ENCODE measurements around the gene C19orf81. TPM values are rescaled to one million over a fixed set of nuclear protein-coding genes. Genes with fewer than 3 reads are reported as not detected.

C19orf81 gene
- total and polyA plus RNA-seq, 2 of the 13 experiments (the other 11 are each of a cell fraction or from before 2014, with no cell fraction given): not detected

DNA sequence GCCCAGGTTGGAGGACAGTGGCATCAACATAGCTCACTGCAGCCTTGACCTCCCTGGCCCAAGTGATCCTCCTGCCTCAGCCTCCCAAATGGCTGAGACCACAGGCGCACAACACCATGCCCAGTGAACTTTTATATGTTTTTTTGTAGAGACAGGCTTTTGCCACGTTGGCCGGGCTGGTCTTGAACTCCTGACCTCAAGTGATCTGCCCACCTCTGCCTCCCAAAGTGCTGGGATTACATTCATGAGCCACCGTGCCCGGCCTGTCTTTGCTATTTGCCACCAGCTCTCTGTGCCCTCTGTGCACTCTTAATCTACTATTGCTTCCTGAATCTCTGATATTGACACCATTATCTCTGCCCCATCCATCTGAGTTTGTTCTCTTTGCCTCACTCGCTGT is 46.7 kb upstream of the C19orf81 start:
- ATAC-seq (no peak), DNase-seq (ENCODE audit: low spot score) (no peak), FAIRE-seq (no peak)
- BruUV-seq (replicated peaks): no TSS peak
- WGBS (ENCODE audit: low lambda C conversion rate): 16% methylated on average over 6 of the region's 6 CpGs
- Histone ChIP-seq H4K20me1 (ENCODE audit: insufficient read depth, low read length) (no peaks in the 10 kb centered on the region), H3K4me1 (ENCODE audit: insufficient read depth, low read length) (no peaks in the 10 kb centered on the region), H3K9me3 (ENCODE audit: low read length) (no peaks in the 10 kb centered on the region), H3K9ac (ENCODE audit: insufficient read depth, low read depth, low read length) (no peak overlapping the region), H3K4me2 (ENCODE audit: low read depth, low read length) (no peak overlapping the region), H3K27ac (ENCODE audit: extremely low read length, insufficient read depth, low read length) (no peak overlapping the region), H2AFZ (ENCODE audit: low read length) (no peak overlapping the region), H3K27me3 (ENCODE audit: control insufficient read depth in 1 of 2, insufficient read depth in 2 of 2, low read length in 2 of 2) (peaks cover 1 to 22% of the 10 kb centered on the region in 2 experiments; a peak in 2 of 5 replicates), H3K4me3 (replicated peaks in 1 of 3; ENCODE audit: insufficient read depth in 1 of 3, low read depth in 2 of 3, low read length in 3 of 3) (no peak overlapping the region), H3K79me2 (ENCODE audit: insufficient read depth, low read length) (no peaks in the 10 kb centered on the region), H3K36me3 (replicated peaks in 1 of 2; ENCODE audit: control insufficient read depth in 1 of 2, insufficient read depth in 2 of 2, low read length in 2 of 2) (no peaks in the 10 kb centered on the region)
- TF ChIP-seq NFYC (CRISPR knock-in tag; IDR thresholded peaks at IDR 0.05) (no peak), ZFP41 (CRISPR knock-in tag; IDR thresholded peaks at IDR 0.05; ENCODE audit: borderline replicate concordance) (no peak), SRY (CRISPR knock-in tag; IDR thresholded peaks at IDR 0.05) (no peak), MAF1 (CRISPR knock-in tag; IDR thresholded peaks at IDR 0.05; ENCODE audit: borderline replicate concordance) (no peak), TARDBP (CRISPR knock-in tag; IDR thresholded peaks at IDR 0.05) (no peak), ZNF747 (CRISPR knock-in tag; IDR thresholded peaks at IDR 0.05; ENCODE audit: borderline replicate concordance) (no peak), NCOA2 (CRISPR knock-in tag; IDR thresholded peaks at IDR 0.05) (no peak), ZNF788 (CRISPR knock-in tag; IDR thresholded peaks at IDR 0.05; ENCODE audit: borderline replicate concordance) (no peak), ZNF101 (CRISPR knock-in tag; IDR thresholded peaks at IDR 0.05; ENCODE audit: borderline replicate concordance, low read depth) (no peak), ZNF20 (CRISPR knock-in tag; IDR thresholded peaks at IDR 0.05) (no peak), HES4 (CRISPR knock-in tag; IDR thresholded peaks at IDR 0.05; ENCODE audit: borderline replicate concordance) (no peak), KMT2B (CRISPR knock-in tag; IDR thresholded peaks at IDR 0.05) (no peak), HOXA5 (CRISPR knock-in tag; IDR thresholded peaks at IDR 0.05) (no peak), BRD4 (CRISPR knock-in tag; IDR thresholded peaks at IDR 0.05) (no peak)
- TF ChIP-seq, protein P1, sequence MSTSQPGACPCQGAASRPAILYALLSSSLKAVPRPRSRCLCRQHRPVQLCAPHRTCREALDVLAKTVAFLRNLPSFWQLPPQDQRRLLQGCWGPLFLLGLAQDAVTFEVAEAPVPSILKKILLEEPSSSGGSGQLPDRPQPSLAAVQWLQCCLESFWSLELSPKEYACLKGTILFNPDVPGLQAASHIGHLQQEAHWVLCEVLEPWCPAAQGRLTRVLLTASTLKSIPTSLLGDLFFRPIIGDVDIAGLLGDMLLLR (CRISPR knock-in tag; IDR thresholded peaks at IDR 0.05): no peak
- TF ChIP-seq, protein P2, sequence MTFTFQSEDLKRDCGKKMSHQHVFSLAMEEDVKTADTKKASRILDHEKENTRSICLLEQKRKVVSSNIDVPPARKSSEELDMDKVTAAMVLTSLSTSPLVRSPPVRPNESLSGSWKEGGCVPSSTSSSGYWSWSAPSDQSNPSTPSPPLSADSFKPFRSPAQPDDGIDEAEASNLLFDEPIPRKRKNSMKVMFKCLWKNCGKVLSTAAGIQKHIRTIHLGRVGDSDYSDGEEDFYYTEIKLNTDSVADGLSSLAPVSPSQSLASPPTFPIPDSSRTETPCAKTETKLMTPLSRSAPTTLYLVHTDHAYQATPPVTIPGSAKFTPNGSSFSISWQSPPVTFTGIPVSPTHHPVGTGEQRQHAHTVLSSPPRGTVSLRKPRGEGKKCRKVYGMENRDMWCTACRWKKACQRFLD (CRISPR knock-in tag; IDR thresholded peaks at IDR 0.05; ENCODE audit: borderline replicate concordance): no peak
- TF ChIP-seq, protein P3, sequence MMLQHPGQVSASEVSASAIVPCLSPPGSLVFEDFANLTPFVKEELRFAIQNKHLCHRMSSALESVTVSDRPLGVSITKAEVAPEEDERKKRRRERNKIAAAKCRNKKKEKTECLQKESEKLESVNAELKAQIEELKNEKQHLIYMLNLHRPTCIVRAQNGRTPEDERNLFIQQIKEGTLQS (CRISPR knock-in tag; IDR thresholded peaks at IDR 0.05): no peak
- ChIA-PET CTCF (ENCODE audit: low intra/inter-chr PET ratio, low total read pairs) (no interaction called here), POLR2A (no interaction called here)
- in situ Hi-C loops (cut with HindIII; ENCODE audit: extremely low pct_ligation_motif_present, low pct_unique_long_range_greater_than_20kb) (loop anchor here (10.0 kb wide), 1 partner anchor 182 kb away; no protein-coding TSS in a partner anchor), intact Hi-C loops (cut with micrococcal nuclease; ENCODE audit: unreplicated experiment) (no loop called here)

Measured in HepG2 (cell line).